Lower leg skin (tissue), 4 donors: ENCODE measurements around the gene FN1. TPM values are rescaled to one million over a fixed set of nuclear protein-coding genes. Genes with fewer than 3 reads are reported as not detected.

ENCODE experiments used
- DNase-seq, 2 donors: peaks; one replicate each; pipeline ENCODE4 v3.0.0-alpha.2; 2019; ENCODE audit warnings: low spot score in 2 of 2
- H3K4me3 ChIP-seq: fragments of 200-600 bp; sonication (generic); 2 replicates; pipeline ENCODE4 v1.5.1; 2017; ENCODE audit warnings: mild to moderate bottlenecking, low read depth; ENCODE audit not compliant: poor library complexity, severe bottlenecking
- CTCF ChIP-seq, 3 donors: fragments of 450-650 bp; IDR thresholded peaks; one replicate each; pipeline ENCODE4 v1.5.1; 2016; ENCODE audit warnings: antibody characterized with exemption in 3 of 3, mild to moderate bottlenecking in 3 of 3, moderate library complexity in 2 of 3
- POLR2A ChIP-seq, 2 donors: fragments of 450-650 bp; IDR thresholded peaks; one replicate each; pipeline ENCODE4 v1.6.1; 2016 to 2017; ENCODE audit warnings: antibody characterized with exemption in 2 of 2, mild to moderate bottlenecking in 1 of 2, moderate library complexity in 1 of 2
- WGBS, 2 donors: methylation state at CpG; one replicate each; pipeline ENCODE4 v1.1.5; 2018; 5-methylcytosine and 5-hydroxymethylcytosine counted together
- intact Hi-C: fragments of 100-400 bp; cut with DNase I; formaldehyde crosslinking; loops from one replicate; pipeline ENCODE4 v1.15.0; 2023; ENCODE audit warnings: low total_unique reads
- total RNA-seq, 4 donors: library from RNA; depleted of rRNA; stranded (reverse); fragments of >200 nt; gene quantifications; one replicate each; pipeline ENCODE4 v1.1.0, GENCODE V29; 2016

Gene FN1
- total RNA-seq, 4 donors from 2014 or later = 38.2 to 149 (median 52.8) TPM

GRCh38 chr2:215460682-215461382, 25.0 kb upstream of the FN1 start:
- TF ChIP-seq POLR2A (IDR thresholded peaks at IDR 0.05) (no peak), CTCF (IDR thresholded peaks at IDR 0.05) (no peak)
- intact Hi-C loops = loop anchor here (10.0 kb wide), 1 partner anchor 454 kb away; no protein-coding TSS in a partner anchor
- no peak overlapping the region for H3K4me3 ChIP-seq
- DNase-seq = no peak
- WGBS, 2 donors = 55% methylated on average over 4 of the region's 4 CpGs

- no peak for DNase-seq
- intact Hi-C loops = no loop called here
- TF ChIP-seq CTCF (IDR thresholded peaks at IDR 0.05) = no peak
- TF ChIP-seq POLR2A (IDR thresholded peaks at IDR 0.05) = no peak
- no peak overlapping the region for H3K4me3 ChIP-seq
- WGBS, 2 donors = 77 to 79% methylated on average over 3 of the region's 3 CpGs
These were observed 20.1 kb upstream of the FN1 start for GRCh38 chr2:215455958-215456357.

GRCh38 chr2:215454519-215455246, 18.8 kb upstream of the FN1 start:
- WGBS, 2 donors = 53 to 54% methylated on average over 5 of the region's 5 CpGs
- H3K4me3 ChIP-seq = no peak overlapping the region
- no peak for DNase-seq
- TF ChIP-seq POLR2A (IDR thresholded peaks at IDR 0.05) (no peak), CTCF (IDR thresholded peaks at IDR 0.05) (no peak)
- intact Hi-C loops = no loop called here

GRCh38 chr2:215452725-215453124, 16.9 kb upstream of the FN1 start:
- 95 to 96% methylated on average over 5 of the region's 5 CpGs for WGBS, 2 donors
- no peak overlapping the region for H3K4me3 ChIP-seq
- intact Hi-C loops = no loop called here
- DNase-seq = no peak
- TF ChIP-seq CTCF (IDR thresholded peaks at IDR 0.05) (no peak), POLR2A (IDR thresholded peaks at IDR 0.05) (no peak)

GRCh38 chr2:215451012-215451756, 15.3 kb upstream of the FN1 start:
- no peak for DNase-seq
- TF ChIP-seq CTCF (IDR thresholded peaks at IDR 0.05) (no peak), POLR2A (IDR thresholded peaks at IDR 0.05) (no peak)
- WGBS, 2 donors = 74 to 75% methylated on average over 6 of the region's 6 CpGs
- no peak overlapping the region for H3K4me3 ChIP-seq
- intact Hi-C loops = no loop called here
